EL (cell line): ENCODE results near the gene FCAMR.

Source experiments
- DNase-seq: peaks from one replicate; pipeline ENCODE4 v3.0.0-alpha.2; 2016

The FCAMR gene

GRCh38 chr1:206998816-206999215 is 28.6 kb upstream of the FCAMR start:
- DNase-seq: no peak

- DNase-seq: no peak
Measured at GRCh38 chr1:206992790-206993189, 22.5 kb upstream of the FCAMR start.

GRCh38 chr1:206987873-206988272 is 17.6 kb upstream of the FCAMR start:
- no peak for DNase-seq

- no peak for DNase-seq
Measured at GRCh38 chr1:206986885-206987284, 16.6 kb upstream of the FCAMR start.

GRCh38 chr1:206986402-206986801 is 16.1 kb upstream of the FCAMR start:
- DNase-seq: no peak

- no peak for DNase-seq
Measured at GRCh38 chr1:206985162-206985749, 15.0 kb upstream of the FCAMR start.

- DNase-seq: peak; percentile 52
Measured at GRCh38 chr1:206982216-206982615, 12.0 kb upstream of the FCAMR start.

- DNase-seq: peak; percentile 15
Measured at GRCh38 chr1:206979379-206980043, 9.3 kb upstream of the FCAMR start.

- no peak for DNase-seq
Measured at GRCh38 chr1:206978259-206978658, 8.0 kb upstream of the FCAMR start.

GRCh38 chr1:206975306-206975705 is 5.0 kb upstream of the FCAMR start:
- DNase-seq: no peak

GRCh38 chr1:206974140-206974539 is 3.9 kb upstream of the FCAMR start:
- no peak for DNase-seq

- DNase-seq: no peak
Measured at GRCh38 chr1:206972728-206973127, 2.5 kb upstream of the FCAMR start.

- no peak for DNase-seq
Measured at GRCh38 chr1:206971029-206971655, 882 bp upstream of the FCAMR start.

GRCh38 chr1:206969090-206969489 is 1.2 kb downstream of the FCAMR start:
- DNase-seq: no peak

GRCh38 chr1:206967096-206967849 is 3.0 kb downstream of the FCAMR start:
- peak; percentile 30 for DNase-seq

- DNase-seq: no peak
Measured at GRCh38 chr1:206965781-206966180, 4.5 kb downstream of the FCAMR start.

- DNase-seq: no peak
Measured at GRCh38 chr1:206963740-206964139, 6.5 kb downstream of the FCAMR start.

- no peak for DNase-seq
Measured at GRCh38 chr1:206963119-206963712, 7.0 kb downstream of the FCAMR start.

GRCh38 chr1:206962272-206962671 is 8.0 kb downstream of the FCAMR start:
- DNase-seq: no peak

GRCh38 chr1:206961668-206962067 is 8.6 kb downstream of the FCAMR start:
- DNase-seq: no peak

GRCh38 chr1:206960676-206961386 is 9.4 kb downstream of the FCAMR start:
- DNase-seq: no peak

- no peak for DNase-seq
Measured at GRCh38 chr1:206958144-206958543, 12.1 kb downstream of the FCAMR start.

- DNase-seq: no peak
Measured at GRCh38 chr1:206957639-206958038, 12.6 kb downstream of the FCAMR start.
